ENCODE measurements around the gene METTL3. TPM values are rescaled to one million over a fixed set of nuclear protein-coding genes. Genes with fewer than 3 reads are reported as not detected.
A peak's percentile ranks its signal among the peaks of the same experiment; 100 is the strongest.

METTL3 gene
- polyA plus RNA-seq, 1 experiment, result 66.3 TPM

GRCh38 chr14:21467616-21468015 lies 43.5 kb downstream of the METTL3 start:
- POLR2A ChIA-PET, result interaction anchor here (0.6 to 1.1 kb wide), 5 partner anchors 9 to 61 kb away, joined by 3 to 4 read pairs (median 3); partner anchors contain the start of genes CHD8, RAB2B and TOX4
- peak; percentile 92 for DNase-seq (ENCODE audit: low read depth, low spot score)
- no peak for TF ChIP-seq CTCF (IDR thresholded peaks at IDR 0.05; ENCODE audit: low read depth, low read length)
- CTCF ChIA-PET, result interaction anchor here (1.0 to 4.4 kb wide), 3 partner anchors 9 to 14 kb away, joined by 3 to 31 read pairs (median 12); partner anchors contain the start of genes CHD8, RAB2B and TOX4
- Histone ChIP-seq H3K27me3 (ENCODE audit: control insufficient read depth, insufficient read depth, low read length) (no peaks in the 10 kb centered on the region), H3K9me3 (ENCODE audit: control insufficient read depth, insufficient read depth, low read length) (no peaks in the 10 kb centered on the region), H3K27ac (ENCODE audit: low read depth, low read length) (no peak overlapping the region), H3K4me3 (ENCODE audit: low read depth, low read length) (no peak overlapping the region)

GRCh38 chr14:21455912-21456667 lies 55.0 kb downstream of the METTL3 start, which contains the start of gene CHD8:
TSS of gene CHD8 (minus strand) at chr14:21456123. CDS start at chr14:21431643, 24,480 bp downstream.
- POLR2A ChIA-PET, result interaction anchor here (0.7 to 3.1 kb wide), 9 partner anchors 11 to 70 kb away, joined by 3 to 35 read pairs (median 4); partner anchors contain the start of genes METTL3 and SALL2
- Histone ChIP-seq H3K27ac (ENCODE audit: low read depth, low read length) (peak within 1 kb of the TSS; percentile 96), H3K9me3 (ENCODE audit: control insufficient read depth, insufficient read depth, low read length) (peaks cover 3% of the 10 kb centered on the region; the same call in 1 of the 2 replicates), H3K27me3 (ENCODE audit: control insufficient read depth, insufficient read depth, low read length) (no peaks in the 10 kb centered on the region), H3K4me3 (ENCODE audit: low read depth, low read length) (peak within 1 kb of the TSS; percentile 93)
- CTCF ChIA-PET, result interaction anchor here (0.5 to 3.9 kb wide), 21 partner anchors 10 to 240 kb away, joined by 3 to 32 read pairs (median 3); partner anchors contain the start of genes RAB2B, SALL2 and TOX4
- DNase-seq (ENCODE audit: low read depth, low spot score), result peak; percentile 99
- peak; percentile 66 for TF ChIP-seq CTCF (IDR thresholded peaks at IDR 0.05; ENCODE audit: low read depth, low read length)

- DNase-seq (ENCODE audit: low read depth, low spot score), result no peak
- peak overlapping the region; percentile 70 for H3K27ac ChIP-seq (ENCODE audit: low read depth, low read length)
- TF ChIP-seq CTCF (IDR thresholded peaks at IDR 0.05; ENCODE audit: low read depth, low read length), result no peak
- H3K9me3 ChIP-seq (ENCODE audit: control insufficient read depth, insufficient read depth, low read length), result peaks cover 3% of the 10 kb centered on the region; the same call in 1 of the 2 replicates
- H3K27me3 ChIP-seq (ENCODE audit: control insufficient read depth, insufficient read depth, low read length), result no peaks in the 10 kb centered on the region
- CTCF ChIA-PET, result interaction anchor here (0.5 to 3.9 kb wide), 18 partner anchors 10 to 239 kb away, joined by 3 to 32 read pairs (median 4); partner anchors contain the start of genes RAB2B, SALL2 and TOX4
- POLR2A ChIA-PET, result interaction anchor here (0.6 to 3.1 kb wide), 5 partner anchors 12 to 119 kb away, joined by 3 to 35 read pairs (median 4); partner anchors contain the start of gene SALL2
- H3K4me3 ChIP-seq (ENCODE audit: low read depth, low read length), result peak overlapping the region; percentile 93
Measured at GRCh38 chr14:21455592-21455911, 55.6 kb downstream of the METTL3 start.

- DNase-seq (ENCODE audit: low read depth, low spot score), result no peak
- TF ChIP-seq CTCF (IDR thresholded peaks at IDR 0.05; ENCODE audit: low read depth, low read length), result no peak
- Histone ChIP-seq H3K4me3 (ENCODE audit: low read depth, low read length) (peak overlapping the region; percentile 93), H3K27ac (ENCODE audit: low read depth, low read length) (no peak overlapping the region), H3K9me3 (ENCODE audit: control insufficient read depth, insufficient read depth, low read length) (peaks cover 3% of the 10 kb centered on the region; the same call in 1 of the 2 replicates), H3K27me3 (ENCODE audit: control insufficient read depth, insufficient read depth, low read length) (no peaks in the 10 kb centered on the region)
- ChIA-PET CTCF (interaction anchor here (0.6 to 3.9 kb wide), 5 partner anchors 18 to 108 kb away, joined by 3 to 32 read pairs (median 7); partner anchors contain the start of genes RAB2B and TOX4), POLR2A (interaction anchor here (0.6 to 3.1 kb wide), 3 partner anchors 18 to 118 kb away, joined by 3 to 35 read pairs (median 4); partner anchors contain the start of gene SALL2)
Measured at GRCh38 chr14:21454843-21455544, 56.1 kb downstream of the METTL3 start.

Data from AG04450 (cell line).